Activated CD8-positive, alpha-beta T cell treated with anti-CD3 and anti-CD28 coated beads for 36 hours (primary cell): ENCODE measurements around the gene MYF6. TPM values are rescaled to one million over a fixed set of nuclear protein-coding genes. Genes with fewer than 3 reads are reported as not detected.

Experiments used
- ATAC-seq: fragments of 200-7000 bp; cut with Tn5 transposase; one replicate; pipeline ENCODE4 v1.10.0; 2021; ENCODE audit warnings: mild to moderate bottlenecking, moderate library complexity
- CTCF ChIA-PET: fragments of 350-600 bp; sonication (Branson Sonifier 250); formaldehyde crosslinking; loops from one replicate; lab custom pipeline; 2021; ENCODE audit warnings: antibody characterized with exemption; lab: Charles Lee
- POLR2A ChIA-PET: fragments of 350-600 bp; sonication (Branson Sonifier 250); formaldehyde crosslinking; loops from one replicate; lab custom pipeline; 2021; ENCODE audit warnings: antibody characterized with exemption; lab: Charles Lee
- DNase-seq: peaks from one replicate; pipeline ENCODE4 v3.0.0-alpha.2; 2020
- H3K27ac Mint-ChIP-seq: one replicate; pipeline ENCODE4 v1.8.0; 2021; ENCODE audit warnings: mild to moderate bottlenecking, mixed read lengths
- H3K27me3 Mint-ChIP-seq: one replicate; pipeline ENCODE4 v1.8.0; 2021; ENCODE audit warnings: mixed read lengths
- H3K36me3 Mint-ChIP-seq: one replicate; pipeline ENCODE4 v1.8.0; 2021; ENCODE audit warnings: low read depth, mixed read lengths
- H3K4me1 Mint-ChIP-seq: one replicate; pipeline ENCODE4 v1.8.0; 2021; ENCODE audit warnings: low read depth, mixed read lengths
- H3K4me3 Mint-ChIP-seq: one replicate; pipeline ENCODE4 v1.8.0; 2021; ENCODE audit warnings: mild to moderate bottlenecking, moderate library complexity, mixed read lengths
- H3K9me3 Mint-ChIP-seq: one replicate; pipeline ENCODE4 v1.8.0; 2021; ENCODE audit warnings: mixed read lengths
- CTCF ChIP-seq: fragments of 200-600 bp; IDR thresholded peaks from one replicate; pipeline ENCODE4 v1.8.0; 2022; ENCODE audit warnings: antibody characterized with exemption, mild to moderate bottlenecking
- intact Hi-C: fragments of 100-400 bp; cut with micrococcal nuclease; formaldehyde crosslinking; loops from one replicate; pipeline ENCODE4 v1.10.0; 2022
- total RNA-seq, 2 experiments: library from RNA; stranded (reverse); gene quantifications; one replicate each; pipeline ENCODE4 v1.2.3, GENCODE V29; 2021

Gene MYF6
- total RNA-seq, 2 experiments from 2014 or later, result not detected

- intact Hi-C loops, result no loop called here
- Mint-ChIP-seq H3K27me3 (no peaks in the 10 kb centered on the region), H3K9me3 (no peaks in the 10 kb centered on the region), H3K36me3 (no peaks in the 10 kb centered on the region), H3K4me1 (no peaks in the 10 kb centered on the region), H3K4me3 (no peak overlapping the region), H3K27ac (no peak overlapping the region)
- no peak for DNase-seq
- no peak for ATAC-seq
- CTCF ChIA-PET, result no interaction called here
- TF ChIP-seq CTCF, result no peak
- POLR2A ChIA-PET, result no interaction called here
Measured at GRCh38 chr12:80698256-80698655, 9.2 kb upstream of the MYF6 start.

GRCh38 chr12:80698847-80699542, 8.4 kb upstream of the MYF6 start:
- H3K27me3 Mint-ChIP-seq, result no peaks in the 10 kb centered on the region
- DNase-seq (no peak), ATAC-seq (no peak)
- CTCF ChIA-PET, result no interaction called here
- intact Hi-C loops, result no loop called here
- TF ChIP-seq CTCF, result no peak
- H3K4me3 Mint-ChIP-seq, result no peak overlapping the region
- POLR2A ChIA-PET, result no interaction called here
- H3K27ac Mint-ChIP-seq, result no peak overlapping the region
- no peaks in the 10 kb centered on the region for H3K36me3 Mint-ChIP-seq
- H3K4me1 Mint-ChIP-seq, result no peaks in the 10 kb centered on the region
- H3K9me3 Mint-ChIP-seq, result no peaks in the 10 kb centered on the region

GRCh38 chr12:80700327-80700726, 7.1 kb upstream of the MYF6 start:
- ATAC-seq (no peak), DNase-seq (no peak)
- H3K4me1 Mint-ChIP-seq, result no peaks in the 10 kb centered on the region
- H3K4me3 Mint-ChIP-seq, result no peak overlapping the region
- no peaks in the 10 kb centered on the region for H3K27me3 Mint-ChIP-seq
- intact Hi-C loops, result no loop called here
- ChIA-PET CTCF (no interaction called here), POLR2A (no interaction called here)
- H3K27ac Mint-ChIP-seq, result no peak overlapping the region
- H3K36me3 Mint-ChIP-seq, result no peaks in the 10 kb centered on the region
- no peaks in the 10 kb centered on the region for H3K9me3 Mint-ChIP-seq
- TF ChIP-seq CTCF, result no peak

- no peak for TF ChIP-seq CTCF
- Mint-ChIP-seq H3K27me3 (no peaks in the 10 kb centered on the region), H3K9me3 (no peaks in the 10 kb centered on the region), H3K4me3 (no peak overlapping the region), H3K4me1 (no peaks in the 10 kb centered on the region), H3K27ac (no peak overlapping the region), H3K36me3 (no peaks in the 10 kb centered on the region)
- DNase-seq (no peak), ATAC-seq (no peak)
- ChIA-PET POLR2A (no interaction called here), CTCF (no interaction called here)
- intact Hi-C loops, result no loop called here
Measured at GRCh38 chr12:80701388-80701787, 6.0 kb upstream of the MYF6 start.

- no peak overlapping the region for H3K27ac Mint-ChIP-seq
- H3K27me3 Mint-ChIP-seq, result peaks cover 8% of the 10 kb centered on the region
- DNase-seq (no peak), ATAC-seq (no peak)
- intact Hi-C loops, result no loop called here
- no peaks in the 10 kb centered on the region for H3K4me1 Mint-ChIP-seq
- no peaks in the 10 kb centered on the region for H3K9me3 Mint-ChIP-seq
- no peak for TF ChIP-seq CTCF
- ChIA-PET CTCF (no interaction called here), POLR2A (interaction anchor here (0.7 kb wide), 1 partner anchor 591 kb away, joined by 3 read pairs; no protein-coding TSS in a partner anchor)
- H3K4me3 Mint-ChIP-seq, result no peak overlapping the region
- no peaks in the 10 kb centered on the region for H3K36me3 Mint-ChIP-seq
Measured at GRCh38 chr12:80702889-80703805, 4.3 kb upstream of the MYF6 start.
